RWPE1 (cell line): ENCODE measurements around the gene PYGO2.
A peak's percentile ranks its signal among the peaks of the same experiment; 100 is the strongest.

Source experiments
- CTCF ChIA-PET: fragments of 350-600 bp; sonication (Branson Sonifier 250); formaldehyde crosslinking; extraction: SDS; loops from one replicate; lab custom pipeline; 2021; lab: Yijun Ruan, JAX
- POLR2A ChIA-PET: fragments of 400-600 bp; formaldehyde crosslinking; extraction: SDS; loops from one replicate; lab custom pipeline; 2020; ENCODE audit warnings: antibody characterized with exemption; ENCODE audit not compliant: low non-redundant PET; lab: Yijun Ruan, JAX
- DNase-seq: peaks from one replicate; pipeline ENCODE4 v3.0.0; 2012; ENCODE audit warnings: low spot score
- H3K27ac ChIP-seq: fragments of 450-650 bp; 2 replicates; pipeline ENCODE4 v1.5.1; 2017
- CTCF ChIP-seq: fragments of 450-650 bp; conservative IDR thresholded peaks from 2 replicates; pipeline ENCODE4 v1.5.1; 2017; ENCODE audit warnings: low read depth, mild to moderate bottlenecking

Gene PYGO2

DNA sequence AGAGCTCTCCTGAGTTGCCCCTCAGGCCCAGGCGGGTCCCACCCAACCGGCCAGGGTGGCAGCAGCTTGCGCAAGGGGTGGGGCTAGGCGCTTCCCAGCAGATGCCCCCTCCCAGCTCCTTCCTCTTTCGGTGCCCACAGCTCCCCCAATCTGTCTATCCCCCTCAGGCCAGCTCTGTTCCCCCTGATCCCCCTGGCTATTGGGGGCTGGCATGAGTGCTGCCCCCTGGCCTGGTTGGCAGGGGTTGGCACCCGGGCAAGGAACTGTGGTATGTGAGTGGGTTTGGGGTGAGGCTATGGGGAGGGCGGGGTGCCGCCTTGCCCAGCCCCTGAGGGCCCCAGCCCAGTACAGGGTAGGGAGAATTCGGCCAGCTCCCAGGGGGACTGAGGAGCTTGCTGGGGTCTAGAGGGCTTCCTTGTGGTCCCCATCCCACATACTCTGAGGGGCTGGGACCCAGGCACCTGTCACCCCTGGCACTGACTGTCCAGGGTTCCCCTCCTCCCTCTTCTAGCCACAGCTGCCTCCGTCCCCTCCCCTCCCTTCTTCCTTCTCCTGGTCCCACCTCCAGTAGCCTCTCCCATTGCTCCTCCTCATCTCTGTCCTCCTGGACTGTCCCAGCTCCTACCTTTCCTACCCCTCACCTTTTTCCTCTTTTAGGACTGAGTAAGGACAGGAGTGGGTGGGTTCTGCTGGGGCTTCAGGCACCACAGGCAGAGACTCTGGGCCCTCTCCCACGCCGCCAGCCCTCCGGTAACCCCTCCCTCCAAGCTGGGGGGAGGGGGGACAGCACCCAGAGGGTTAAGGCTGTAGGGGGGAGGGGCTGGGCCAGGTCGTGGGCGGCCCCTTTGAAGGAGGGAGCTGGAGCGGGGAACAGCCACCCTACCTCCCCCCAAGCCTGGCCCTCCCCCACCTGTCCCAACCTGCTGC is 46.7 kb upstream of the PYGO2 start:
- peak overlapping the region; percentile 100 for H3K27ac ChIP-seq
- no peak for TF ChIP-seq CTCF
- CTCF ChIA-PET: interaction anchor here (0.9 kb wide), 1 partner anchor 9 kb away, joined by 3 read pairs; no protein-coding TSS in a partner anchor
- POLR2A ChIA-PET: no interaction called here
- no peak for DNase-seq

GRCh38 chr1:155007251-155007828 is 45.8 kb upstream of the PYGO2 start:
- POLR2A ChIA-PET: no interaction called here
- peak overlapping the region; percentile 100 for H3K27ac ChIP-seq

DNA sequence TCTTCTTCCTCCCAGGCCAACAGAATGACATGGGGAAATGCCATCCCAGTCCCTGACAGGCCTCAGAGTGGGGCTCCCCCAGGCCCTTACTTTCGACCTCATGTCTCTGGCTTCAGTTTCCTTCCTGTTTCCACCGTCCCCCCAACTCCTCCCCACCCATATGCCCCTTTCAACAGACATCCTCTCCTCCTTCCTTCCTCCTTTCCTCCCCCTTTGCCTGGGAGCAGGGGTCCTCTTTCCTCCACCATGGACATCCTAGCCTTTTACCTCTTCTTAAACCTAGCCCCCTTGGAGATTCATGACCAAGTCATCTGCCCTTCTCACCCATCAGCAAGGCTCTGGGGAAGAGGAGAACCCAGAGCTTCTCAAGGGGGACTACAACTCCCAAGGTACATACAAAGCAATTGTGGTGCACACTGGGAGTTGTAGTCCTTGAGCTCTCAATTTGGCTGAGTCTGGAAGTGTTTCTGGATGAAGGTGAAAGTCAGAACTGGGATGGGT is 45.1 kb upstream of the PYGO2 start:
- TF ChIP-seq CTCF: no peak
- no peak for DNase-seq
- ChIA-PET CTCF (interaction anchor here (0.5 to 0.6 kb wide), 2 partner anchors 28 to 84 kb away, joined by 4 to 5 read pairs; no protein-coding TSS in a partner anchor), POLR2A (no interaction called here)
- H3K27ac ChIP-seq: peak overlapping the region; percentile 100

More at GRCh38 chr1:155007251-155007828, 45.8 kb upstream of the PYGO2 start:
- no peak for DNase-seq
- no peak for TF ChIP-seq CTCF
- CTCF ChIA-PET: interaction anchor here (0.5 kb wide), 1 partner anchor 27 kb away, joined by 4 read pairs; no protein-coding TSS in a partner anchor

GRCh38 chr1:155005076-155006011 is 43.8 kb upstream of the PYGO2 start:
- H3K27ac ChIP-seq: peak overlapping the region; percentile 100
- ChIA-PET CTCF (interaction anchor here (3.2 kb wide), 1 partner anchor 11 kb away, joined by 26 read pairs; no protein-coding TSS in a partner anchor), POLR2A (no interaction called here)
- DNase-seq: peak; percentile 60
- no peak for TF ChIP-seq CTCF

- ChIA-PET POLR2A (interaction anchor here (0.6 to 1.0 kb wide), 3 partner anchors 31 to 192 kb away, joined by 3 to 12 read pairs (median 3); partner anchors contain the start of gene CKS1B), CTCF (interaction anchor here (0.6 to 3.2 kb wide), 2 partner anchors 12 to 445 kb away, joined by 3 to 26 read pairs; no protein-coding TSS in a partner anchor)
- no peak for TF ChIP-seq CTCF
- H3K27ac ChIP-seq: peak overlapping the region; percentile 100
- DNase-seq: no peak
Observed at GRCh38 chr1:155004352-155005075, 42.9 kb upstream of the PYGO2 start.
